Choroid plexus epithelial cell (primary cell): Measurements from ENCODE around the gene FLNA.

ENCODE experiments used
- DNase-seq: peaks from one replicate; pipeline ENCODE4 v3.0.0-alpha.2; 2010; ENCODE audit warnings: low read depth
- H3K4me3 ChIP-seq: 2 replicates; pipeline ENCODE4 v1.5.1; 2011; ENCODE audit warnings: low read depth, mild to moderate bottlenecking, control low read depth, low read length, moderate library complexity
- TF ChIP-seq, protein P1 (sequence below): conservative IDR thresholded peaks from 2 replicates; pipeline ENCODE4 v1.5.1; 2011; ENCODE audit warnings: low read depth, mild to moderate bottlenecking, control low read depth, inconsistent platforms, low read length, moderate library complexity

FLNA gene

DNA sequence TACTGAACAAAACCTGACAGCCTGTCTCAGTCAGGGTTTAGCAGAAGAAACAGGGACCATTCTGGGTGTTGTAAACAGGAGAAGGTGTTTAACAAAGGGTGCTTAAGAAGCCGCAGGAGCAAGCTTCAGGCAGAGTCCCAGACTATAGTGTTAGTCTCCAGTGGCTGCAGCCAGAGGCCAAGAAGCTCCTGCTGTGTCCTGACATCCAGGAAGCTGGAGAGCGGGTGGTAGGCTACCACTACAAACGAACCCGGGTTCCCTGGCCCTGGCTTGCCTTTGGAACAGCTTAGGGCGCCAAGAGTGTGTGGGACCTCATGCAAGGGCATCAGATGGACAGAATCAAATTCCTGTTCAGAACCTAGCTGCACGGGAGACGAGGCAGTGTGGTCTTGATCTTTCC lies 50.9 kb downstream of the FLNA start:
- no peak overlapping the region for H3K4me3 ChIP-seq
- DNase-seq = no peak
- TF ChIP-seq, protein P1, sequence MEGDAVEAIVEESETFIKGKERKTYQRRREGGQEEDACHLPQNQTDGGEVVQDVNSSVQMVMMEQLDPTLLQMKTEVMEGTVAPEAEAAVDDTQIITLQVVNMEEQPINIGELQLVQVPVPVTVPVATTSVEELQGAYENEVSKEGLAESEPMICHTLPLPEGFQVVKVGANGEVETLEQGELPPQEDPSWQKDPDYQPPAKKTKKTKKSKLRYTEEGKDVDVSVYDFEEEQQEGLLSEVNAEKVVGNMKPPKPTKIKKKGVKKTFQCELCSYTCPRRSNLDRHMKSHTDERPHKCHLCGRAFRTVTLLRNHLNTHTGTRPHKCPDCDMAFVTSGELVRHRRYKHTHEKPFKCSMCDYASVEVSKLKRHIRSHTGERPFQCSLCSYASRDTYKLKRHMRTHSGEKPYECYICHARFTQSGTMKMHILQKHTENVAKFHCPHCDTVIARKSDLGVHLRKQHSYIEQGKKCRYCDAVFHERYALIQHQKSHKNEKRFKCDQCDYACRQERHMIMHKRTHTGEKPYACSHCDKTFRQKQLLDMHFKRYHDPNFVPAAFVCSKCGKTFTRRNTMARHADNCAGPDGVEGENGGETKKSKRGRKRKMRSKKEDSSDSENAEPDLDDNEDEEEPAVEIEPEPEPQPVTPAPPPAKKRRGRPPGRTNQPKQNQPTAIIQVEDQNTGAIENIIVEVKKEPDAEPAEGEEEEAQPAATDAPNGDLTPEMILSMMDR = no peak

DNA sequence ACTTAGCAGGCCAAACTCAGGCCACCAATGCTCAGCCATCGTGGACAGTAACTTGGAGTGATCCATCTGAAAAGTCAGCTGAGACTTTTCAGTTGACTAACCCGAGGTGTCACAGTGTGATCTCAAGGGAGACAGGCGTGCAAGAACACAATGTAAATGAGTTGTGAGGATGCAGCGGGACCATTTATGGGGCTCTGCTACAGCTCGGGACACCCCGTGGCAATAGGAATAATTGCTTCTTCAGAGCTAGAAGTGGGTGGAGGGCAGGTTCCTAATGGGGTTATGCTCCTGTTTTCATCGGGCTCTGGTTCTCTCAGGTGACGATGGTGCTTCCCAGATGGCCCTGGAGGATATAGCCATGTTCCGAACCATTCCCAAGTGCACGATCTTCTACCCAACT lies 51.5 kb downstream of the FLNA start:
- H3K4me3 ChIP-seq = no peak overlapping the region
- TF ChIP-seq, protein P1 = no peak
- DNase-seq = no peak

DNA sequence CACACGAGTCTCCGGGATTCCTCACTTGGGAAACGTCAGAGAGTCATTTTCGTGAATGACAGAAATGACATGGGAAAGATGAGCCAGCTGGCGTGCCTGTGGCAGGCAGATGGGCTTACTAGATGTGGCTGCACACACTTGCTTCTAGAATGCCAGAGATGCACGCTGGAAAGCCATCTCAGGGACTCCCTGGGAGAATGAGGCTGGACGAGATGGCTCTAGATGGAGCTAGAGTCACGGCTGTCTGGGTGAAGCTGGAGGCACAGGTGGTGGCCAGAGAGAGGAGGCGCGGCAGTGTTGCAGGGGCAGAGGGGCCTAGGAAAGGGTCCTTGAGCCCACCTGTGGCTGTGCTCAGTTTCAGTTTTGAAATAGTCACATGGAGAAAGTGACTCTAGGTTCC lies 52.8 kb downstream of the FLNA start:
- no peak overlapping the region for H3K4me3 ChIP-seq
- TF ChIP-seq, protein P1 = peak; percentile 37
- peak; percentile 32 for DNase-seq

DNA sequence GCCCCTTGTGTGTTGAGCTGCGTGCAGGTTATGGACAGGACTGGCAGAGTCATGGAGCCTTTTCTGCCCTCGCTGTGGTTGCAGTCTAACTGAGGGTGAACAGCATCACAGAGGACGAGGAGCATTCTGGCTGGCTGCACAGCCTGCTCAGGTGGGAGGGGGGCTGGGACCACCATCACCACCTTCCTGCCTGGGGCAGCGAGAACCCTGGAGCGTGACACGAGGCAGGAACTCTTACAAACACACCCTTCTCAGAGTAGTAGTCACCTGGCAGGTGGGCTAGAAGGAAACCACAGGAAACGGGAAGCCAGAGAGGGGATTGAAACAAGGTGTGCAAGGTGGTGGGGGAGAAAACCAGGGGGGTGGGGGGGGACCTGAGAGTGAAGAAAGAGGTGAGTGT lies 53.3 kb downstream of the FLNA start:
- H3K4me3 ChIP-seq = no peak overlapping the region
- TF ChIP-seq, protein P1 = no peak
- DNase-seq = no peak

DNA sequence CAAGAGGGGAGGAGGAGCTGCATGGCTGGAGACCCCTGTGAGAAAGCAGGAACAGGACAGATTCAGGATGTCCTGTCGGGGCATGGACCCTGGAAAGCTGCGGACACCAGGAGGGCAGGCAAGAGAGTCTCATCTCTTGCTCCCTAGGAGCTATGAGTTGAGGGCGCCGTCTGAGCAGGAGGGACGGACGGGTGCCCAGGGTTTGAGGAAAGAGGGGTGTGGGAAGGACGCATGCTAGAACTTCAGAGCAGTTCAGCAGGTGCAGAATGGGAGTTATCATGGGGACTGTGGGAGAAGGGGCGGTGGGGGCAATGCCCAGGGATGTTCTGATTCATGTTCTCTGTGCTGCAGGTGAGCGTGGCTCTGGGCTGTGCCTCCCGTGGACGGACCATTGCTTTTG lies 54.0 kb downstream of the FLNA start:
- no peak for DNase-seq
- H3K4me3 ChIP-seq = no peak overlapping the region

DNA sequence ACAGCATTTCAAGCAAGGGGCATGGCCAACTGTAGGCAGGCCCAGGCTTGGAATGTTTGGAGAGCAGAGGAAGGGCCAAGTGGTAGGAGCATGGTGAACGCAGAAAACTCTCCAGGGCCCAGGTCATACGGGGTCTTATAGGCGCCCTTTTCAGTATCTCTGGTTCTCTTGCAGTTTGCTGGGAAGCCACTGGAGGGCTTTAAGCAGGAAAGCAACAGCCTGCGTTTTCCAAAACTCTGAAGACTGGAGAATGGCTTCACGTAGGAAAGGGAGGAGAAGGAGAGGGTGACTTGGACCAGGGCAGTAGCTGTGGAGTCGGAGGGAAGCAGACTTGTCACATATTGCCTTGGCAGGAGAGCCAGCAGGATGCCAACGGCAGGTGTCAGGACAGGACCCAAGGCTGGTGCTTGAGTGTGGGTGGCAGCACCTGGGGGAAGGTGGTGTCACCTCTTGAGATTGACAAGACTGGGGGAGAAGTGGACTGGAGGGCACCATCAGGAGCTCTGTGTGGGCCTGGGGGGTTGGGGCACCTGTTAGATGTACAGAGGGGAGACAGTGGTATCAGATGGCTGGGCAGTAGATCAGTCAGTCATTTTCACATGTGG lies 56.9 kb downstream of the FLNA start:
- H3K4me3 ChIP-seq = no peak overlapping the region
- TF ChIP-seq, protein P1 = peak; percentile 68
- DNase-seq = peak; percentile 28

More for the DNA sequence above, 54.0 kb downstream of the FLNA start:
- TF ChIP-seq, protein P1 = no peak

DNA sequence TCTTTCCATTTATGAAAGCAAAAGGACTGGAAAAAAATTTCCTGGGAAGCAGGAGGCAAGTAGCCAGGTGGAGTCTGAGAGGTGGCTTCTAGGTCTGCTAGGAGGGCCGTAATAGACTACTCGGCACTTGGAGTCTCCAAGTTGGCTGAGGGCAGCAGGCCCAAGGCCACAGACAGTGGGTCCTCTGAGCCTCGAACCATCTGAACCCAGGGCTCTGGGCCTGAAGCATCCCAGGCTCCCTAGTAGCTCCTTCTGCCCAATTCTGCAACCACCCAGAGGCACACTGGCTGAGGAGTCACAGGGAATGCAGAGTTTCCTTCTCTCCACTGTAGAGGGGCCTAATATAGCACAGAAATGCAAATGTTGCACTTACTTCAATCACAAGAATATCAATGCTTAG lies 59.0 kb downstream of the FLNA start:
- DNase-seq = no peak
- TF ChIP-seq, protein P1 = no peak
- H3K4me3 ChIP-seq = no peak overlapping the region
